Activated T-cell treated with anti-CD3 and anti-CD28 coated beads, Interleukin-2, amount 50 U/mL, for 24 hours (primary cell): Measurements from ENCODE around the gene IGF2BP2.
"Not testable (repeated sequence)": the region's sequence is repeated elsewhere in the genome, so short reads cannot be mapped to it uniquely, and the experiment has no call there.

Source experiments
- DNase-seq: peaks from one replicate; pipeline ENCODE4 v3.0.0-alpha.2; 2020
- H3K27ac Mint-ChIP-seq: 2 replicates; pipeline ENCODE4 v1.8.0; 2020; ENCODE audit warnings: mild to moderate bottlenecking, mixed read lengths
- H3K27me3 Mint-ChIP-seq: 2 replicates; pipeline ENCODE4 v1.8.0; 2020; ENCODE audit warnings: mixed read lengths
- H3K36me3 Mint-ChIP-seq: 2 replicates; pipeline ENCODE4 v1.8.0; 2020; ENCODE audit warnings: low read depth, mixed read lengths
- H3K4me1 Mint-ChIP-seq: 2 replicates; pipeline ENCODE4 v1.8.0; 2020; ENCODE audit warnings: low read depth, mixed read lengths
- H3K4me3 Mint-ChIP-seq: 2 replicates; pipeline ENCODE4 v1.8.0; 2020; ENCODE audit warnings: mild to moderate bottlenecking, moderate library complexity, mixed read lengths
- H3K9me3 Mint-ChIP-seq: 2 replicates; pipeline ENCODE4 v1.8.0; 2020; ENCODE audit warnings: mixed read lengths

The IGF2BP2 gene

DNA sequence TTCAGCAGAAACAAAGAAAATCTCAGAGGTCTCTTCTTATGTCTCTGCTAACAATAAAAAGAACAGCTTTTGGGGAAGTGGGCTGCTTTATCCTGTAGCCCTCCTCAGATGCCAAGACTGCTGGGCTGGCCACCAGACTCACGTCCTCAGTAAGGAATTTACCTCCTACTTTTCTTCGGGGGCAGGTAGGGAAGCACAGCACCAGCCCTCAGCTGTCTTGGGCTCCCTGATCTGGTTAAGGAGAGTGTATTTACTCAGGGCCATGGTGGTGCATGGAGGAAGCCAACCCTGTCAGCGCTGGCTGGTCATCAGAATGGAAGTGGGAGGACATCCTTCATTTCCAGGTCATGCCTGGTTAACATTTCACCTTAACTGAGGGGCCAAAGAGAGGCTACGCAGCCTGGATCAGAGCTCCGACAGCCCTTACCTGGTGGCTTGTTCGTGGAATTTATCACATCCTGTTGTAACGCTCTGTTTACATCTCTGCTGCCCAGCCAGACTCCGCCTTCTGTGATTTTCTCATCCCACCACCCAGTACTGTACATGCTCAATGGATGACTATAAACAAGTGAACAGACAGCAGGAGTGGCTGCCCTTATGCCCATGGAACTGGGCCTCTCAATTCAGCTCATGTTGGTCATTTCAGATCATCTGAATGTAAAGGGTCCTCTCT is 108.3 kb downstream of the IGF2BP2 start:
- Mint-ChIP-seq H3K4me1 (no peaks in the 10 kb centered on the region), H3K27me3 (peaks cover 17% of the 10 kb centered on the region), H3K4me3 (no peak overlapping the region), H3K27ac (no peak overlapping the region), H3K36me3 (no peaks in the 10 kb centered on the region), H3K9me3 (no peaks in the 10 kb centered on the region)
- DNase-seq: no peak

- no peak for DNase-seq
- Mint-ChIP-seq H3K9me3 (no peaks in the 10 kb centered on the region), H3K4me3 (no peak overlapping the region), H3K27me3 (peaks cover 22% of the 10 kb centered on the region), H3K36me3 (no peaks in the 10 kb centered on the region), H3K4me1 (no peaks in the 10 kb centered on the region), H3K27ac (no peak overlapping the region)
These were observed 109.8 kb downstream of the IGF2BP2 start for GRCh38 chr3:185715091-185715490.

GRCh38 chr3:185714085-185714484 is 110.8 kb downstream of the IGF2BP2 start:
- Mint-ChIP-seq H3K36me3 (no peaks in the 10 kb centered on the region), H3K27ac (no peak overlapping the region), H3K4me3 (no peak overlapping the region), H3K27me3 (peaks cover 28% of the 10 kb centered on the region), H3K4me1 (no peaks in the 10 kb centered on the region), H3K9me3 (no peaks in the 10 kb centered on the region)
- no peak for DNase-seq

DNA sequence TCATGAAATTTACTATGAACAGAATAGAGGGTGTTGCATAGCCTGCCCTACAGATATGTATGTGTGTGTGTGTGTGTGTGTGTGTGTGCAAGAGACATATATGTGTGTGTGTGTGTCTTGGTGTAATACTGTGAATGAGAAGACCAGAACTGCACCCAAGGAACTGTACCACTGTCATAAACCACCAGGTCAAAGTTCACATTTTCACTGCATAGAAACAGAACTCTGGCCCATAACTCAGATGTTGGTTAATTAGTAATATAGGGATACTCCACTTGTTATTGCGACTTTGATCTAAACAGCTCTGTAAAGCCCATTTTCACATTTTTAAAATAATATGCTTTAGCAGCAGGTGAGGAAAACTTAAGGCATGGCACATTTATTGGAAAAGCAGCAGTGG is 111.8 kb downstream of the IGF2BP2 start:
- no peaks in the 10 kb centered on the region for H3K9me3 Mint-ChIP-seq
- no peak overlapping the region for H3K27ac Mint-ChIP-seq
- H3K27me3 Mint-ChIP-seq: peaks cover 26% of the 10 kb centered on the region
- no peaks in the 10 kb centered on the region for H3K4me1 Mint-ChIP-seq
- H3K36me3 Mint-ChIP-seq: no peaks in the 10 kb centered on the region
- no peak for DNase-seq
- no peak overlapping the region for H3K4me3 Mint-ChIP-seq

GRCh38 chr3:185712337-185712736 is 112.5 kb downstream of the IGF2BP2 start:
- no peaks in the 10 kb centered on the region for H3K36me3 Mint-ChIP-seq
- no peak overlapping the region for H3K27ac Mint-ChIP-seq
- H3K4me3 Mint-ChIP-seq: no peak overlapping the region
- H3K9me3 Mint-ChIP-seq: no peaks in the 10 kb centered on the region
- no peaks in the 10 kb centered on the region for H3K4me1 Mint-ChIP-seq
- peaks cover 30% of the 10 kb centered on the region for H3K27me3 Mint-ChIP-seq
- no peak for DNase-seq

DNA sequence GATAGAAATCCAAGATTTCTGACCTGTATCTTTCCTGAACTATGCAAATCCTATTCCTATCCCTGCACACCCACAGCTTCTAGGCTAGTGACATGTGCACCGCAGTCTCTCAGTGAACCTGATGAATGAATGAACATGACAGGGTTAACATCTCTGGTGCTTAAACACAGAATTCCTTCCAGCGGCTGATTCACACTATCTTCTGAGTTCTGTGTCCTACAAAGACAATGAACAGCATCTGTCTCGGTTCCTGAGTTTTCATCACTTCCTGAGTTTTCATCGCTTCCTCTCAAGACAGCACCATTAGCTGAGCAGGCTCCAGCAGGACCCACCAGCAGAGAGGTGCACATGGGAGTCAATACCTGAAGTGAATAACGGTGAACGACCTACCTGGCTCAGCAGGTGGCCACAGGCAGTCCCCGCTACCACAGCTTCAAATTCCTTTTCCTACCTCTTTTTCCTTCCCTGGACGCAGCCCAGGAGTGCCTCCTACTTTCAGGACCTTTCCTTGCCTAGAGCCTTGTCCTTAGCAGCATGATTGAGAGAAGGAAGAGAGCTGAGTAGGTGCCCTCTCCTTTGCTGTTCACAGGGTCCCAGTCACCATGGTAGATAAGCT is 113.5 kb downstream of the IGF2BP2 start:
- DNase-seq: no peak
- Mint-ChIP-seq H3K4me3 (no peak overlapping the region), H3K27me3 (peaks cover 30% of the 10 kb centered on the region), H3K9me3 (no peaks in the 10 kb centered on the region), H3K27ac (no peak overlapping the region), H3K36me3 (no peaks in the 10 kb centered on the region), H3K4me1 (no peaks in the 10 kb centered on the region)

DNA sequence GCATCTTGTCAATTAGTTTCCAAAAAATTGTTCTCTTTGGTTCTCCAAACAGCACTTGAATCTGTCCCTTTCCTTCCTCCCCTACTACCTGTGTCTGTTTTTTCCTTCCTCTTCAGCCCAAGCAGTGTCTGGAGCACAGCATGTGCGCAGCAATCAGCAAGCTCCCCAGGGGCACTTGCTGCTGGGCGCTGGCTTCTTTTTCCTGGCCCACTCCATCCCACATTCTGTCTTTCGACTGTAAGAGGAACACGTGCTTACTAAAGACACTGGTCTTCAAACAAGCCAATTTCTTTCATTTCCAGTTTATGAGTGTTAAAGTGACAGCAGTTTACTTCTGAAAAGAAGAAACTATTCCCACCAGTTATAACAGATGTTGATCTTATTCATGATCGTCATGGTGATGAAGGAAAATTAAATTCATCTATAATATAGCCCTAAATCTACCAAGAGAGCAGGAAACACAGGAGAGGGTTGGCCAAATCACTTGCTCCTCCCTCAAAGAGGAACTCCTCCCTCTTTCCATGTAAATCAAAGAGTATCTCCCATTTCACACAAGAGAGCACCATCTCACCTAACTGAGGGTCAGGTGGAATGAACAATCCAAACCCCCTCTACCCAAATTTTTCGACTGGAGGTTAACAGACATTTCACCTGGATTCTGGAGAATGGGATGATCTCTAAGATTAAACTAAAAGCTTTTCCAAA is 115.4 kb downstream of the IGF2BP2 start:
- H3K36me3 Mint-ChIP-seq: no peaks in the 10 kb centered on the region
- H3K4me3 Mint-ChIP-seq: no peak overlapping the region
- peaks cover 30% of the 10 kb centered on the region for H3K27me3 Mint-ChIP-seq

DNA sequence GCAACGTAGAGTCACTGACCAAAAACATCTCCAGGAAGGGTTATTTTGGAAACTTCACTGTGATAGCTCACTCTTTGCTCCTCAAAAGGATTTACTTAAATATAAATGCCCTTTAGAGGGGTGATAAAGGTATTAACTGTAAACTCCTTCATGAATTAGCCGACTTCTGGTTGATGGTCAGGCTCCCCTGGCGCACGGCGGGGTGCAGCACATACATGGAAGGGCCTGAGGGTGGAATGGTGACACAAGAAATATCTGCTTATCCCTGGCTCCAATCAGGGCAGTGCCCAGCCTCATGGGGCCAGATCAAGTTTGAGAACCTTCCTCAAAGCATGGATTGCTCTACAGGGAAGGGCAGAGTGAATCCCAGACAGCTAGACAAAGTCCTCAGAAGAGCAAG is 116.5 kb downstream of the IGF2BP2 start:
- Mint-ChIP-seq H3K36me3 (no peaks in the 10 kb centered on the region), H3K27ac (no peak overlapping the region), H3K27me3 (peaks cover 32% of the 10 kb centered on the region), H3K4me3 (no peak overlapping the region), H3K9me3 (no peaks in the 10 kb centered on the region), H3K4me1 (no peaks in the 10 kb centered on the region)
- no peak for DNase-seq

More for the DNA sequence above, 115.4 kb downstream of the IGF2BP2 start:
- Mint-ChIP-seq H3K4me1 (no peaks in the 10 kb centered on the region), H3K27ac (no peak overlapping the region), H3K9me3 (no peaks in the 10 kb centered on the region)
- DNase-seq: no peak

- Mint-ChIP-seq H3K4me1 (no peaks in the 10 kb centered on the region), H3K27me3 (peaks cover 44% of the 10 kb centered on the region), H3K4me3 (no peak overlapping the region), H3K36me3 (no peaks in the 10 kb centered on the region), H3K27ac (no peak overlapping the region), H3K9me3 (no peaks in the 10 kb centered on the region)
- DNase-seq: no peak
These were observed 119.3 kb downstream of the IGF2BP2 start for GRCh38 chr3:185705498-185705897.

GRCh38 chr3:185702262-185703225 is 122.3 kb downstream of the IGF2BP2 start:
- Mint-ChIP-seq H3K36me3 (no peaks in the 10 kb centered on the region), H3K27ac (no peak overlapping the region), H3K4me3 (no peak overlapping the region), H3K27me3 (peaks cover 43% of the 10 kb centered on the region), H3K4me1 (no peaks in the 10 kb centered on the region), H3K9me3 (no peaks in the 10 kb centered on the region)
- no peak for DNase-seq

- H3K36me3 Mint-ChIP-seq: no peaks in the 10 kb centered on the region
- H3K27me3 Mint-ChIP-seq: peaks cover 43% of the 10 kb centered on the region
- no peaks in the 10 kb centered on the region for H3K4me1 Mint-ChIP-seq
- no peak overlapping the region for H3K27ac Mint-ChIP-seq
- H3K4me3 Mint-ChIP-seq: no peak overlapping the region
- H3K9me3 Mint-ChIP-seq: no peaks in the 10 kb centered on the region
- DNase-seq: no peak
These were observed 123.1 kb downstream of the IGF2BP2 start for GRCh38 chr3:185701611-185702261.

- no peaks in the 10 kb centered on the region for H3K36me3 Mint-ChIP-seq
- DNase-seq: no peak
- no peak overlapping the region for H3K4me3 Mint-ChIP-seq
- peaks cover 44% of the 10 kb centered on the region for H3K27me3 Mint-ChIP-seq
- no peaks in the 10 kb centered on the region for H3K9me3 Mint-ChIP-seq
- H3K27ac Mint-ChIP-seq: no peak overlapping the region
- no peaks in the 10 kb centered on the region for H3K4me1 Mint-ChIP-seq
These were observed 124.9 kb downstream of the IGF2BP2 start for GRCh38 chr3:185699927-185700326.

DNA sequence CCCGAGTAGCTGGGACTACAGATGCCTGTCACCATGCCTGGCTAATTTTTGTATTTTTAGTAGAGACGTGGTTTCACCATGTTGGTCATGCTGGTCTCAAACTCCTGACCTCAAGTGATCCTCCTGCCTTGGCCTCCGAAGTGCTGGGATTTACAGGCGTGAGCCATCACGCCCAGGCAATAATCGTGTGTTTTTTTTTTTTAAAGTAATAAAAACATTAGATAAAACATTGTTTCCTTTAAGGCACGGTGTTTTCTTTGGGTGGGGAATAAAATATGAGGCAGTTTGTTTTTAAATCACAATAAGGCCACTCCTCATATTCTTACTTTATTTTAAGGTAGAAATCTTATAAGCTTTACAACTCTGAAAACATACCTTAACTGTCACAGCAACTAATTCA is 127.6 kb downstream of the IGF2BP2 start:
- not testable (repeated sequence) for H3K36me3 Mint-ChIP-seq, H3K9me3 Mint-ChIP-seq, H3K4me3 Mint-ChIP-seq, H3K27ac Mint-ChIP-seq, H3K4me1 Mint-ChIP-seq, DNase-seq
- H3K27me3 Mint-ChIP-seq: peaks cover 26% of the 10 kb centered on the region

DNA sequence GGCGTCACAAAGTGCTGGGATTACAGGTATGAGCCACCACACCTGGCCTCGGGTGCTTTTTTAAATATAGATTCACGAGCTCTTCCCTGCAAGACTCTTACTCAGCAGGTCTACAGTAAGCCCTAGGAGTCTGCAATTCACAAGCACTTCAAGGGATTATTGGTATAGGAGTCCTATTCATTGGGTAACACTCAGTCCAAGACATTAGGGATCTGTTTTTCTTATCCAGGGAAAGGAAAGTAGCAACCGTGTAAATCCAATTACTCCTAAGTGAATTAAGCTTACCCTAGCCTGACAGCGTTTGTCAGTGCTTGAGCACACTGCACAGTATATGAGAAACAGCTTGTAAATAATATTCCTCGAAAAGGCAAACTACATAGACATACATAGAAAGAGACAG is 128.8 kb downstream of the IGF2BP2 start:
- Mint-ChIP-seq H3K4me1 (no peaks in the 10 kb centered on the region), H3K9me3 (no peaks in the 10 kb centered on the region), H3K27me3 (peaks cover 20% of the 10 kb centered on the region), H3K36me3 (no peaks in the 10 kb centered on the region), H3K27ac (no peak overlapping the region), H3K4me3 (no peak overlapping the region)
- DNase-seq: no peak
